GM21360 (cell line): ENCODE measurements around the gene TRAP1.
"Not testable (repeated sequence)": the region's sequence is repeated elsewhere in the genome, so short reads cannot be mapped to it uniquely, and the experiment has no call there.

Source experiments
- ATAC-seq: cut with Tn5 transposase; IDR thresholded peaks from one replicate; pipeline ENCODE4 v1.9.1; 2021; ENCODE audit warnings: mild to moderate bottlenecking, moderate library complexity; ENCODE audit not compliant: unreplicated experiment

Gene TRAP1

GRCh38 chr16:3618769-3619141 lies 98.6 kb downstream of the TRAP1 start:
- ATAC-seq, result no peak

- no peak for ATAC-seq
Observed at GRCh38 chr16:3612510-3613466, 104.5 kb downstream of the TRAP1 start.

- peak; percentile 65 for ATAC-seq
Observed at GRCh38 chr16:3611146-3611975, 106.0 kb downstream of the TRAP1 start, which contains the start of gene SLX4. TSS of gene SLX4 (minus strand) at chr16:3611606. CDS start at chr16:3608964, 2,642 bp downstream.

DNA sequence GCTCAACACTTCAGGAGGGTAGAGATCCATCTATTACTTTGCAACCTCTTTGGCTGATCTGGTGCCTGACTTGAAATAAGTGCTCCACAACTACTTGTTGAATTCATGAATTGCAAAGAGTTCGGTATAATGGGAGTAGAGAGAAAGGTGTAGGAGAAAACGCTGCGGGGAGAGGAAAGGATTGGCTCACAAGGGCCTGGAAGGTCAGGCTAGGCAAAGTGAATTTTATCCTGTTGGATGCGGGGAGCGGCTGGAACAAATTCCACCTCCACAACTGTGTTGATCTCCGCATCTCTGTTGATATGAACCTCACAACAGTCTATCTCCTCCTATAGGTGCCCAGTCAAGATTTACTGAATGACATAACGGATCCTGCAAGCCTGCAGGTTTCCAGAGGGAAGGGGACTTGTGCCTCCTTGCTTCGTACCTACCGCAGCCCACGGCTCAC lies 106.6 kb downstream of the TRAP1 start:
- no peak for ATAC-seq

GRCh38 chr16:3609895-3610697 lies 107.2 kb downstream of the TRAP1 start:
- ATAC-seq, result no peak

- ATAC-seq, result not testable (repeated sequence)
Observed at GRCh38 chr16:3608976-3609375, 108.3 kb downstream of the TRAP1 start.

DNA sequence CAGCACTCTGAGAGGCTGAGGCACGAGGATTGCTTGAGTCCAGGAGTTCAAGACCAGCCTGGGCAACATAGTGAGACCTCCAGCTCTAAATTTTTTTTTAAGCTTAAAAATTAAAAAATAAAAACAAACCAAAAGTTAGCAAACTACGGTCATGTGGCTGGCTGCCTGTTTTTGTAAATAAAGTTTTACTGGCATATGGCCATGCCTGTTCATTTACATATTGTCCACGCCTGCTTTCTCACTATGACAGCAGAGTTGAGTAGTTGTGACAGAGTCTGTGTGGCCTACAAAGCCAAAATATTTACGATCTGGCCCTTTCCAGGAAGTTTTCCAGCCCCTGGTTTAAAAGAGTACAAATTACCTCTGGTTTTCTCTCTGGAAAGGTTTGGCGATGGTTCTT lies 109.3 kb downstream of the TRAP1 start:
- ATAC-seq, result no peak
